H9 (cell line): ENCODE results near the gene LNPEP. TPM values are rescaled to one million over a fixed set of nuclear protein-coding genes. Genes with fewer than 3 reads are reported as not detected.

Source experiments
- DNase-seq: peaks from one replicate; pipeline ENCODE4 v3.0.0-alpha.2; 2017
- H2AFZ ChIP-seq: one replicate; pipeline ENCODE4 v1.6.1; 2013; ENCODE audit warnings: mild to moderate bottlenecking, low read length, control low read depth, moderate library complexity
- H2AK5ac ChIP-seq: 2 replicates; pipeline ENCODE4 v1.6.1; 2013; ENCODE audit warnings: low read length, control low read depth, mixed read lengths; ENCODE audit not compliant: insufficient read length
- H2BK120ac ChIP-seq: one replicate; pipeline ENCODE4 v1.6.1; 2013; ENCODE audit warnings: low read depth, mild to moderate bottlenecking, low read length, control low read depth, inconsistent platforms; ENCODE audit not compliant: poor library complexity, severe bottlenecking
- H2BK12ac ChIP-seq: 2 replicates; pipeline ENCODE4 v1.6.1; 2013; ENCODE audit warnings: low read length, control low read depth, mixed read lengths, low read depth; ENCODE audit not compliant: insufficient read length
- H2BK15ac ChIP-seq: 2 replicates; pipeline ENCODE4 v1.6.1; 2013; ENCODE audit warnings: low read depth, low read length, control low read depth
- H2BK20ac ChIP-seq: one replicate; pipeline ENCODE4 v1.6.1; 2013; ENCODE audit warnings: low read depth, mild to moderate bottlenecking, low read length, control low read depth, inconsistent platforms; ENCODE audit not compliant: poor library complexity, severe bottlenecking
- H2BK5ac ChIP-seq: 2 replicates; pipeline ENCODE4 v1.6.1; 2013; ENCODE audit warnings: low read length, control low read depth, mixed read lengths; ENCODE audit not compliant: insufficient read length
- H3K14ac ChIP-seq: 2 replicates; pipeline ENCODE4 v1.6.1; 2013; ENCODE audit warnings: low read length, control low read depth; ENCODE audit not compliant: insufficient read depth
- H3K18ac ChIP-seq: 2 replicates; pipeline ENCODE4 v1.6.1; 2013; ENCODE audit warnings: low read depth, mild to moderate bottlenecking, mixed read lengths, low read length, control low read depth; ENCODE audit not compliant: insufficient read length
- H3K23ac ChIP-seq: 2 replicates; pipeline ENCODE4 v1.6.1; 2013; ENCODE audit warnings: low read length, control low read depth, mixed read lengths, low read depth; ENCODE audit not compliant: insufficient read length
- H3K23me2 ChIP-seq: 2 replicates; pipeline ENCODE4 v1.6.1; 2013; ENCODE audit warnings: low read depth, mild to moderate bottlenecking, mixed read lengths, low read length, control low read depth; ENCODE audit not compliant: insufficient read length, poor library complexity, severe bottlenecking
- H3K27ac ChIP-seq: 2 replicates; pipeline ENCODE4 v1.5.1; 2013; ENCODE audit warnings: low read length, control low read depth, mixed read lengths, low read depth; ENCODE audit not compliant: insufficient read length
- H3K27me3 ChIP-seq: 2 replicates; pipeline ENCODE4 v1.6.1; 2013; ENCODE audit warnings: low read length, control low read depth, inconsistent platforms; ENCODE audit not compliant: insufficient read depth
- H3K4ac ChIP-seq: 2 replicates; pipeline ENCODE4 v1.6.1; 2013; ENCODE audit warnings: low read depth, mild to moderate bottlenecking, control low read depth, inconsistent platforms, low read length, moderate library complexity
- H3K4me1 ChIP-seq: 2 replicates; pipeline ENCODE4 v1.6.1; 2013; ENCODE audit warnings: low read length, control low read depth, inconsistent platforms; ENCODE audit not compliant: insufficient read depth
- H3K4me2 ChIP-seq: 2 replicates; pipeline ENCODE4 v1.6.1; 2013; ENCODE audit warnings: low read length, control low read depth, mixed read lengths; ENCODE audit not compliant: insufficient read length, insufficient read depth
- H3K56ac ChIP-seq: 2 replicates; pipeline ENCODE4 v1.6.1; 2013; ENCODE audit warnings: low read depth, mild to moderate bottlenecking, mixed read lengths, low read length, control low read depth; ENCODE audit not compliant: insufficient read length
- H3K79me1 ChIP-seq: 2 replicates; pipeline ENCODE4 v1.6.1; 2013; ENCODE audit warnings: low read depth, mild to moderate bottlenecking, moderate library complexity, low read length, control low read depth, inconsistent platforms; ENCODE audit not compliant: insufficient read depth, poor library complexity, severe bottlenecking
- H3K79me2 ChIP-seq: 2 replicates; pipeline ENCODE4 v1.6.1; 2013; ENCODE audit warnings: low read length, control low read depth, inconsistent platforms; ENCODE audit not compliant: insufficient read depth
- H3K9ac ChIP-seq: 2 replicates; pipeline ENCODE4 v1.6.1; 2013; ENCODE audit warnings: low read length, control low read depth, mixed read lengths; ENCODE audit not compliant: insufficient read length; ENCODE audit errors: extremely low read depth
- H3K9me3 ChIP-seq: one replicate; pipeline ENCODE4 v1.6.1; 2013; ENCODE audit warnings: low read depth, low read length, inconsistent platforms; ENCODE audit not compliant: control insufficient read depth
- H3T11ph ChIP-seq: one replicate; pipeline ENCODE4 v1.6.1; 2013; ENCODE audit warnings: mild to moderate bottlenecking, low read length, control low read depth, inconsistent platforms
- H4K20me1 ChIP-seq: one replicate; pipeline ENCODE4 v1.6.1; 2013; ENCODE audit not compliant: control insufficient read depth, insufficient read length, insufficient read depth
- H4K5ac ChIP-seq: 2 replicates; pipeline ENCODE4 v1.6.1; 2013; ENCODE audit warnings: low read depth, mild to moderate bottlenecking, mixed read lengths, low read length, control low read depth; ENCODE audit not compliant: insufficient read length
- H4K8ac ChIP-seq: replicated peaks from 2 replicates; pipeline ENCODE4 v1.6.1; 2013; ENCODE audit warnings: low read length, control low read depth, mixed read lengths, low read depth; ENCODE audit not compliant: insufficient read length
- H4K91ac ChIP-seq: 2 replicates; pipeline ENCODE4 v1.6.1; 2013; ENCODE audit warnings: low read depth, mild to moderate bottlenecking, moderate library complexity, mixed read lengths, low read length, control low read depth; ENCODE audit not compliant: insufficient read length
- H3K27ac Mint-ChIP-seq, 3 experiments: 2 replicates in 2 of 3; 3 replicates in 1 of 3; pipeline ENCODE4 v1.8.0; 2020 to 2021; ENCODE audit warnings: mixed read lengths in 3 of 3, mild to moderate bottlenecking in 1 of 3, moderate library complexity in 1 of 3
- H3K27me3 Mint-ChIP-seq: 2 replicates; pipeline ENCODE4 v1.8.0; 2021; ENCODE audit warnings: low read depth, mild to moderate bottlenecking, moderate library complexity, mixed read lengths
- H3K36me3 Mint-ChIP-seq, 3 experiments: 2 replicates in 2 of 3; 3 replicates in 1 of 3; pipeline ENCODE4 v1.8.0; 2020 to 2021; ENCODE audit warnings: low read depth in 3 of 3, mixed read lengths in 3 of 3; ENCODE audit not compliant: insufficient read depth in 1 of 3
- H3K4me1 Mint-ChIP-seq, 2 experiments: 2 replicates each; pipeline ENCODE4 v1.8.0; 2020; ENCODE audit warnings: mixed read lengths in 2 of 2
- H3K4me3 Mint-ChIP-seq, 2 experiments: 2 replicates in 1 of 2; 3 replicates in 1 of 2; pipeline ENCODE4 v1.8.0; 2020 to 2021; ENCODE audit warnings: mild to moderate bottlenecking in 2 of 2, mixed read lengths in 2 of 2, moderate library complexity in 1 of 2
- H3K9me3 Mint-ChIP-seq, 2 experiments: 2 replicates in 1 of 2; 3 replicates in 1 of 2; pipeline ENCODE4 v1.8.0; 2020; ENCODE audit warnings: mild to moderate bottlenecking in 2 of 2, mixed read lengths in 2 of 2, moderate library complexity in 1 of 2
- WGBS: extraction: QIAGEN DNeasy Blood & Tissue Kit; methylation state at CpG from one replicate; pipeline ENCODE4 v1.1.7; 2013; ENCODE audit warnings: missing lambda C conversion rate, low lambda C conversion rate, mixed read lengths; ENCODE audit not compliant: insufficient read length; ENCODE audit errors: extremely low coverage; 5-methylcytosine and 5-hydroxymethylcytosine counted together
- total RNA-seq: library from RNA; stranded (reverse); gene quantifications from 2 replicates; pipeline ENCODE4 v1.2.1, GENCODE V29; 2021
- TF ChIP-seq, protein P1 (sequence below): fragments of 200-600 bp; sonication (generic); conservative IDR thresholded peaks from 3 replicates; pipeline ENCODE4 v1.8.0; 2021; ENCODE audit warnings: antibody characterized with exemption, mild to moderate bottlenecking

The LNPEP gene
- total RNA-seq, 1 experiment from 2014 or later = 4.1 TPM

DNA sequence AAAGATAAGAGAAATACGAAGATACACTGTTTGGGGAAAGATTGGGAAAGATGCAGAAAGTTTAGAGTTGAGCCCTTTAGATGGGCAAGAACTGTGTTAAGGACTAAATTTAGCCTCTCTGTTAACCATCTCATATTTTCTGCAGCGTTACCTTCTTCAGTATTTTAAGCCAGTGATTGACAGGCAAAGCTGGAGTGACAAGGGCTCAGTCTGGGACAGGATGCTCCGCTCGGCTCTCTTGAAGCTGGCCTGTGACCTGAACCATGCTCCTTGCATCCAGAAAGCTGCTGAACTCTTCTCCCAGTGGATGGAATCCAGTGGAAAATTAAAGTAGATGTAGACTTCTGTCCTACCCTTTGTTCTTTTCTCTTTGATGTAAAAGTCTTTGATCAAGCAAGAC is 26.4 kb upstream of the LNPEP start:
- H4K91ac ChIP-seq = no peak overlapping the region
- no peaks in the 10 kb centered on the region for H3K79me1 ChIP-seq
- no CpG with 5 or more reads among the region's 4 CpGs for WGBS
- H3K27me3 ChIP-seq = no peaks in the 10 kb centered on the region
- H3K4me2 ChIP-seq = no peak overlapping the region
- no peaks in the 10 kb centered on the region for H4K20me1 ChIP-seq
- H3K9me3 Mint-ChIP-seq = no peaks in the 10 kb centered on the region
- H3K27ac ChIP-seq = no peak overlapping the region
- no peak for DNase-seq
- no peak overlapping the region for H3K18ac ChIP-seq
- H3K79me2 ChIP-seq = no peaks in the 10 kb centered on the region
- H3K23ac ChIP-seq = no peak overlapping the region
- no peak overlapping the region for H2BK120ac ChIP-seq
- no peak overlapping the region for H2BK5ac ChIP-seq
- no peak overlapping the region for H4K5ac ChIP-seq
- no peak overlapping the region for H3K14ac ChIP-seq
- no peak overlapping the region for H3K9ac ChIP-seq
- H3K23me2 ChIP-seq = no peaks in the 10 kb centered on the region
- H3K4me3 Mint-ChIP-seq = no peak overlapping the region
- no peaks in the 10 kb centered on the region for H3K4me1 Mint-ChIP-seq
- H2AFZ ChIP-seq = no peak overlapping the region
- no peak overlapping the region for H2AK5ac ChIP-seq
- H2BK20ac ChIP-seq = no peak overlapping the region
- no peaks in the 10 kb centered on the region for H3K9me3 ChIP-seq
- H4K8ac ChIP-seq = no peak overlapping the region
- H3K4ac ChIP-seq = no peak overlapping the region
- no peak overlapping the region for H2BK15ac ChIP-seq
- TF ChIP-seq, protein P1, sequence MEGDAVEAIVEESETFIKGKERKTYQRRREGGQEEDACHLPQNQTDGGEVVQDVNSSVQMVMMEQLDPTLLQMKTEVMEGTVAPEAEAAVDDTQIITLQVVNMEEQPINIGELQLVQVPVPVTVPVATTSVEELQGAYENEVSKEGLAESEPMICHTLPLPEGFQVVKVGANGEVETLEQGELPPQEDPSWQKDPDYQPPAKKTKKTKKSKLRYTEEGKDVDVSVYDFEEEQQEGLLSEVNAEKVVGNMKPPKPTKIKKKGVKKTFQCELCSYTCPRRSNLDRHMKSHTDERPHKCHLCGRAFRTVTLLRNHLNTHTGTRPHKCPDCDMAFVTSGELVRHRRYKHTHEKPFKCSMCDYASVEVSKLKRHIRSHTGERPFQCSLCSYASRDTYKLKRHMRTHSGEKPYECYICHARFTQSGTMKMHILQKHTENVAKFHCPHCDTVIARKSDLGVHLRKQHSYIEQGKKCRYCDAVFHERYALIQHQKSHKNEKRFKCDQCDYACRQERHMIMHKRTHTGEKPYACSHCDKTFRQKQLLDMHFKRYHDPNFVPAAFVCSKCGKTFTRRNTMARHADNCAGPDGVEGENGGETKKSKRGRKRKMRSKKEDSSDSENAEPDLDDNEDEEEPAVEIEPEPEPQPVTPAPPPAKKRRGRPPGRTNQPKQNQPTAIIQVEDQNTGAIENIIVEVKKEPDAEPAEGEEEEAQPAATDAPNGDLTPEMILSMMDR = no peak
- H3T11ph ChIP-seq = no peak overlapping the region
- no peaks in the 10 kb centered on the region for H3K36me3 Mint-ChIP-seq
- no peaks in the 10 kb centered on the region for H3K27me3 Mint-ChIP-seq
- H3K56ac ChIP-seq = no peak overlapping the region
- H2BK12ac ChIP-seq = no peak overlapping the region
- no peaks in the 10 kb centered on the region for H3K4me1 ChIP-seq
- H3K27ac Mint-ChIP-seq = no peak overlapping the region
